AG04450 (cell line): ENCODE data around the gene SHTN1. TPM values are rescaled to one million over a fixed set of nuclear protein-coding genes. Genes with fewer than 3 reads are reported as not detected.

ENCODE experiments used
- CTCF ChIA-PET: fragments of 300-600, 350-600 bp; formaldehyde crosslinking; extraction: SDS; loops from one replicate; lab custom pipeline; 2022; ENCODE audit warnings: antibody characterized with exemption, inconsistent platforms; lab: Charles Lee
- POLR2A ChIA-PET: fragments of 350-600 bp; formaldehyde crosslinking; extraction: SDS; loops from one replicate; lab custom pipeline; 2021; ENCODE audit warnings: antibody characterized with exemption, inconsistent platforms; lab: Yijun Ruan, JAX
- DNase-seq: peaks from one replicate; pipeline ENCODE4 v3.0.0-alpha.2; 2011; ENCODE audit warnings: low read depth, low spot score
- H3K27ac ChIP-seq: one replicate; pipeline ENCODE4 v1.5.1; 2012; ENCODE audit warnings: low read depth, low read length, control low read depth
- H3K27me3 ChIP-seq: one replicate; pipeline ENCODE4 v1.6.0; 2012; ENCODE audit warnings: low read length; ENCODE audit not compliant: control insufficient read depth, insufficient read depth
- H3K4me3 ChIP-seq: 2 replicates; pipeline ENCODE4 v1.5.1; 2011; ENCODE audit warnings: mild to moderate bottlenecking, low read depth, low read length, control low read depth
- H3K9me3 ChIP-seq: 2 replicates; pipeline ENCODE4 v1.5.1; 2012; ENCODE audit warnings: low read length; ENCODE audit not compliant: control insufficient read depth, insufficient read depth
- polyA plus RNA-seq: library from polyadenylated mRNA; depleted of rRNA; stranded (reverse); fragments of >200 nt; gene quantifications from 2 replicates; pipeline ENCODE4 v1.2.3, GENCODE V29; 2011
- TF ChIP-seq, protein P1 (sequence below): IDR thresholded peaks from 2 replicates; pipeline ENCODE4 v1.5.1; 2011; ENCODE audit warnings: low read depth, low read length, control low read depth, inconsistent platforms

SHTN1 gene
- polyA plus RNA-seq, 1 experiment, result 9.9 TPM

DNA sequence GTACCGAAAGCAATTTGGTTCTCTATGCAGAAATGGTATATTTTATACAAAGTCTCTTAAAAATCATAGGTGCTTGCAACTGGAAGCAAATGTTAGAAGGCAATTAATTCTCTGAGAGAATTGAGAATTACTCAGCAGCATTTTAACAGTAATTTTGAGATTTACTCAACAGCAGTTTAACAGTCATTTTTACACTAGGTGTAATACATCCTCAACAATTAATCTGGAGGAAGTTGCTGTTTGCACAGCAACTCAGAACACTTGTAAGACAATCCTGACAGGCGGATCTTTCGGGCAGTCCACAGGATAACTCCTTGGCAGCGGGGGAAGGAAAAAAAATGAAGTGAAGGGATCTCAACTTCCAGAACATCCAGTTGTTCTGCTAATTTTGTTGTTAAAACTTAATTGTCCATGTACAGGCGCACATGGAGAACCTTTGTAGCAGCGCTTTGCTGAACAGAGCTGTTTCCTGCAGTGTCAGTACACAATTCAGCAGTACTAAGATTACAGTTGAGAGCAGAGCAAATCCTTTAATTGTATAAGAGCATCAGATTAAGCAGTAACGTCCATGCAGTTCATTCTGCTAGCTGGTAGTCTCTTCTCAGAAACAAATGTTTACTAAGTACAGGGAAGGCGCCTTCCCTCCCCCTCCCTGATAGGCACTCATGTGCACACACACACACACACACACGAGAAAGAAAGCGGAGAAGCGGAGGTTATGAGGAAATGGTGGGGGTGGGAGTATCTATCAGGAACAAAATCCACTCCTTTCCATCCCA lies 111.9 kb downstream of the SHTN1 start:
- POLR2A ChIA-PET, result no interaction called here
- CTCF ChIA-PET, result interaction anchor here (0.6 to 1.1 kb wide), 2 partner anchors 13 to 448 kb away, joined by 3 to 4 read pairs; no protein-coding TSS in a partner anchor
- Histone ChIP-seq H3K9me3 (no peaks in the 10 kb centered on the region), H3K27me3 (no peaks in the 10 kb centered on the region), H3K27ac (no peak overlapping the region), H3K4me3 (no peak overlapping the region)
- TF ChIP-seq, protein P1, sequence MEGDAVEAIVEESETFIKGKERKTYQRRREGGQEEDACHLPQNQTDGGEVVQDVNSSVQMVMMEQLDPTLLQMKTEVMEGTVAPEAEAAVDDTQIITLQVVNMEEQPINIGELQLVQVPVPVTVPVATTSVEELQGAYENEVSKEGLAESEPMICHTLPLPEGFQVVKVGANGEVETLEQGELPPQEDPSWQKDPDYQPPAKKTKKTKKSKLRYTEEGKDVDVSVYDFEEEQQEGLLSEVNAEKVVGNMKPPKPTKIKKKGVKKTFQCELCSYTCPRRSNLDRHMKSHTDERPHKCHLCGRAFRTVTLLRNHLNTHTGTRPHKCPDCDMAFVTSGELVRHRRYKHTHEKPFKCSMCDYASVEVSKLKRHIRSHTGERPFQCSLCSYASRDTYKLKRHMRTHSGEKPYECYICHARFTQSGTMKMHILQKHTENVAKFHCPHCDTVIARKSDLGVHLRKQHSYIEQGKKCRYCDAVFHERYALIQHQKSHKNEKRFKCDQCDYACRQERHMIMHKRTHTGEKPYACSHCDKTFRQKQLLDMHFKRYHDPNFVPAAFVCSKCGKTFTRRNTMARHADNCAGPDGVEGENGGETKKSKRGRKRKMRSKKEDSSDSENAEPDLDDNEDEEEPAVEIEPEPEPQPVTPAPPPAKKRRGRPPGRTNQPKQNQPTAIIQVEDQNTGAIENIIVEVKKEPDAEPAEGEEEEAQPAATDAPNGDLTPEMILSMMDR, result no peak
- no peak for DNase-seq

- no peak overlapping the region for H3K4me3 ChIP-seq
- DNase-seq, result peak; percentile 81
- TF ChIP-seq, protein P1, result no peak
- H3K27me3 ChIP-seq, result no peaks in the 10 kb centered on the region
- ChIA-PET CTCF (interaction anchor here (1.0 to 2.9 kb wide), 4 partner anchors 275 to 552 kb away, joined by 3 to 13 read pairs (median 4); no protein-coding TSS in a partner anchor), POLR2A (no interaction called here)
- H3K27ac ChIP-seq, result no peak overlapping the region
- no peaks in the 10 kb centered on the region; the same call in 1 of the 2 replicates for H3K9me3 ChIP-seq
Observed at GRCh38 chr10:116891208-116891607, 113.8 kb downstream of the SHTN1 start.

GRCh38 chr10:116889066-116889465 lies 115.9 kb downstream of the SHTN1 start:
- POLR2A ChIA-PET, result interaction anchor here (0.6 to 1.3 kb wide), 3 partner anchors 10 to 471 kb away, joined by 3 to 8 read pairs (median 3); no protein-coding TSS in a partner anchor

GRCh38 chr10:116888380-116889055 lies 116.5 kb downstream of the SHTN1 start:
- TF ChIP-seq, protein P1, result no peak
- H3K4me3 ChIP-seq, result no peak overlapping the region
- H3K27ac ChIP-seq, result no peak overlapping the region
- no peaks in the 10 kb centered on the region for H3K27me3 ChIP-seq
- H3K9me3 ChIP-seq, result no peaks in the 10 kb centered on the region; the same call in 1 of the 2 replicates
- ChIA-PET POLR2A (interaction anchor here (0.6 to 1.3 kb wide), 3 partner anchors 10 to 472 kb away, joined by 3 to 8 read pairs (median 3); no protein-coding TSS in a partner anchor), CTCF (interaction anchor here (0.5 to 2.9 kb wide), 2 partner anchors 207 to 287 kb away, joined by 6 to 13 read pairs; no protein-coding TSS in a partner anchor)
- DNase-seq, result peak; percentile 55

More at GRCh38 chr10:116889066-116889465, 115.9 kb downstream of the SHTN1 start:
- Histone ChIP-seq H3K27me3 (no peaks in the 10 kb centered on the region), H3K9me3 (no peaks in the 10 kb centered on the region; the same call in 1 of the 2 replicates), H3K27ac (no peak overlapping the region), H3K4me3 (no peak overlapping the region)
- CTCF ChIA-PET, result interaction anchor here (2.9 kb wide), 1 partner anchor 286 kb away, joined by 13 read pairs; no protein-coding TSS in a partner anchor
- TF ChIP-seq, protein P1, result no peak
- no peak for DNase-seq
